ENCODE results near the gene CHST3. TPM values are rescaled to one million over a fixed set of nuclear protein-coding genes. Genes with fewer than 3 reads are reported as not detected.

CHST3 gene
- total RNA-seq, 1 experiment from 2014 or later, result 6.1 TPM

- H3K4ac ChIP-seq (ENCODE audit: low read depth, low read length), result no peak overlapping the region
- H3K9me3 ChIP-seq (ENCODE audit: control insufficient read depth, low read depth, low read length), result no peaks in the 10 kb centered on the region
- H3K79me1 ChIP-seq (ENCODE audit: insufficient read depth, low read depth, low read length, poor library complexity, severe bottlenecking), result no peaks in the 10 kb centered on the region
- Mint-ChIP-seq H3K4me1 (peaks cover 4 to 5% of the 10 kb centered on the region in 2 experiments; a peak in 2 of 4 replicates), H3K4me3 (no peak overlapping the region), H3K36me3 (ENCODE audit: insufficient read depth in 1 of 3, low read depth in 3 of 3) (no peaks in the 10 kb centered on the region), H3K9me3 (peaks cover 2% of the 10 kb centered on the region in 2 experiments; a peak in 3 of 5 replicates), H3K27me3 (ENCODE audit: low read depth) (peaks cover 7% of the 10 kb centered on the region), H3K27ac (no peak overlapping the region)
- no peak overlapping the region for H2BK20ac ChIP-seq (ENCODE audit: low read depth, low read length, poor library complexity, severe bottlenecking)
- H4K20me1 ChIP-seq (ENCODE audit: control insufficient read depth, insufficient read depth, insufficient read length), result no peaks in the 10 kb centered on the region
- no peaks in the 10 kb centered on the region for H3K23me2 ChIP-seq (ENCODE audit: insufficient read length, low read depth, low read length, poor library complexity, severe bottlenecking)
- no peak overlapping the region for H3K23ac ChIP-seq (ENCODE audit: insufficient read length, low read depth, low read length)
- H3K27me3 ChIP-seq (ENCODE audit: insufficient read depth, low read length), result no peaks in the 10 kb centered on the region
- no peak overlapping the region for H4K5ac ChIP-seq (ENCODE audit: insufficient read length, low read depth, low read length)
- DNase-seq, result no peak
- TF ChIP-seq CTCF (conservative IDR thresholded peaks at IDR 0.05), result no peak
- H3K79me2 ChIP-seq (ENCODE audit: insufficient read depth, low read length), result no peaks in the 10 kb centered on the region
- no peak overlapping the region for H3K27ac ChIP-seq (ENCODE audit: insufficient read length, low read depth, low read length)
- no peak overlapping the region for H3K4me2 ChIP-seq (ENCODE audit: insufficient read depth, insufficient read length, low read length)
- no peak overlapping the region for H3K14ac ChIP-seq (ENCODE audit: insufficient read depth, low read length)
- H4K91ac ChIP-seq (ENCODE audit: insufficient read length, low read depth, low read length), result no peak overlapping the region
- no peak overlapping the region for H3T11ph ChIP-seq (ENCODE audit: low read length)
- no CpG with 5 or more reads among the region's 4 CpGs for WGBS (ENCODE audit: extremely low coverage, insufficient read length, low lambda C conversion rate)
- H2BK120ac ChIP-seq (ENCODE audit: low read depth, low read length, poor library complexity, severe bottlenecking), result no peak overlapping the region
- H2BK12ac ChIP-seq (ENCODE audit: insufficient read length, low read depth, low read length), result no peak overlapping the region
- no peak overlapping the region for H2AFZ ChIP-seq (ENCODE audit: low read length)
- H2BK5ac ChIP-seq (ENCODE audit: insufficient read length, low read length), result no peak overlapping the region
- no peak overlapping the region for H3K9ac ChIP-seq (ENCODE audit: extremely low read depth, insufficient read length, low read length)
- no peaks in the 10 kb centered on the region for H3K4me1 ChIP-seq (ENCODE audit: insufficient read depth, low read length)
- H2BK15ac ChIP-seq (ENCODE audit: low read depth, low read length), result no peak overlapping the region
- no peak overlapping the region for H3K56ac ChIP-seq (ENCODE audit: insufficient read length, low read depth, low read length)
- no peak overlapping the region for H2AK5ac ChIP-seq (ENCODE audit: insufficient read length, low read length)
- no peak overlapping the region for H3K18ac ChIP-seq (ENCODE audit: insufficient read length, low read depth, low read length)
- H4K8ac ChIP-seq (replicated peaks; ENCODE audit: insufficient read length, low read depth, low read length), result no peak overlapping the region
Observed at GRCh38 chr10:71927159-71927558, 37.0 kb upstream of the CHST3 start.

All from H9 (cell line).